Brain microvascular endothelial cell (primary cell): ENCODE results near the gene MED9.

Experiments
- DNase-seq: peaks from one replicate; pipeline ENCODE4 v3.0.0-alpha.2; 2020
- H3K27ac ChIP-seq: fragments of 250-450 bp; sonication (Bioruptor Pico); 2 replicates; pipeline ENCODE4 v1.5.1; 2020; ENCODE audit warnings: mild to moderate bottlenecking, moderate library complexity
- H3K27me3 ChIP-seq: fragments of 250-450 bp; sonication (Bioruptor Pico); replicated peaks from 2 replicates; pipeline ENCODE4 v1.5.1; 2020; ENCODE audit warnings: mild to moderate bottlenecking
- H3K36me3 ChIP-seq: fragments of 250-450 bp; sonication (Bioruptor Pico); replicated peaks from 2 replicates; pipeline ENCODE4 v1.5.1; 2020; ENCODE audit warnings: mild to moderate bottlenecking
- H3K4me3 ChIP-seq: 2 replicates; pipeline ENCODE4 v1.5.1; 2011; ENCODE audit warnings: low read depth, mild to moderate bottlenecking, control low read depth, low read length, moderate library complexity
- in situ Hi-C: cut with HindIII; loops from 2 replicates; pipeline ENCODE4 v1.10.0; 2017; ENCODE audit warnings: low sequenced_read_pairs, low pct_ligation_motif_present
- TF ChIP-seq, protein P1 (sequence below): IDR thresholded peaks from 2 replicates; pipeline ENCODE4 v1.5.1; 2011; ENCODE audit warnings: low read depth, mild to moderate bottlenecking, moderate library complexity, low read length, control low read depth, inconsistent platforms; ENCODE audit errors: missing control alignments

MED9 gene

DNA sequence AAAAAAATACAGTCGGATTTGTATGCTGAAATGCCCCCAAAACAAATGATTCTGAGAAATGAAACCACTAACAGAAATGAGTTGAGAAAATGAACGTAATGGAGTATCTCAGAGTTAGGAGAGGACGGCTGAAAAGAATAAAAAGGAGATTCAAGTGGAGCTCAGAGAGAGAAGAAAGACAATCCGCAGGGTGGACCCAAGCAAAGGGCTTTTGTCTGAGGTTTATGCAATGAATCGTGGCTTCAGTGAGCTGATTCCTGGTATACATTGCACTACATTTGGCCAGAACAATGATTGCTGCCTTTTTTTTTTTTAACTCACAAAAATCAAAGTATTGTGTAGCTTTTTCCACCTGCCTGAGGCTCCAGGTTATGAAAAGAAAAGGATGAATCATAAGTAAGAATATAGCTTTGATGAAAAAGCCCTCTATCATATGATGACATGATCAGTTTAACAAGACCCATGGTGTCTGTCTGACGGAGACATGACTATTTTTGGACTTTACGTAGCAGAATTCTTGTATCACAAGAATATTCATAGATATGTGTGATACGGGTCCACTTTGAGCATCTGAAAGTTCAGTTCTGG, 4.4 kb upstream of the MED9 start:
- Histone ChIP-seq H3K27me3 (peaks cover 5% of the 10 kb centered on the region), H3K4me3 (no peak overlapping the region), H3K36me3 (no peaks in the 10 kb centered on the region), H3K27ac (no peak overlapping the region)
- no peak for DNase-seq
- TF ChIP-seq, protein P1, sequence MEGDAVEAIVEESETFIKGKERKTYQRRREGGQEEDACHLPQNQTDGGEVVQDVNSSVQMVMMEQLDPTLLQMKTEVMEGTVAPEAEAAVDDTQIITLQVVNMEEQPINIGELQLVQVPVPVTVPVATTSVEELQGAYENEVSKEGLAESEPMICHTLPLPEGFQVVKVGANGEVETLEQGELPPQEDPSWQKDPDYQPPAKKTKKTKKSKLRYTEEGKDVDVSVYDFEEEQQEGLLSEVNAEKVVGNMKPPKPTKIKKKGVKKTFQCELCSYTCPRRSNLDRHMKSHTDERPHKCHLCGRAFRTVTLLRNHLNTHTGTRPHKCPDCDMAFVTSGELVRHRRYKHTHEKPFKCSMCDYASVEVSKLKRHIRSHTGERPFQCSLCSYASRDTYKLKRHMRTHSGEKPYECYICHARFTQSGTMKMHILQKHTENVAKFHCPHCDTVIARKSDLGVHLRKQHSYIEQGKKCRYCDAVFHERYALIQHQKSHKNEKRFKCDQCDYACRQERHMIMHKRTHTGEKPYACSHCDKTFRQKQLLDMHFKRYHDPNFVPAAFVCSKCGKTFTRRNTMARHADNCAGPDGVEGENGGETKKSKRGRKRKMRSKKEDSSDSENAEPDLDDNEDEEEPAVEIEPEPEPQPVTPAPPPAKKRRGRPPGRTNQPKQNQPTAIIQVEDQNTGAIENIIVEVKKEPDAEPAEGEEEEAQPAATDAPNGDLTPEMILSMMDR = no peak
- in situ Hi-C loops = no loop called here

DNA sequence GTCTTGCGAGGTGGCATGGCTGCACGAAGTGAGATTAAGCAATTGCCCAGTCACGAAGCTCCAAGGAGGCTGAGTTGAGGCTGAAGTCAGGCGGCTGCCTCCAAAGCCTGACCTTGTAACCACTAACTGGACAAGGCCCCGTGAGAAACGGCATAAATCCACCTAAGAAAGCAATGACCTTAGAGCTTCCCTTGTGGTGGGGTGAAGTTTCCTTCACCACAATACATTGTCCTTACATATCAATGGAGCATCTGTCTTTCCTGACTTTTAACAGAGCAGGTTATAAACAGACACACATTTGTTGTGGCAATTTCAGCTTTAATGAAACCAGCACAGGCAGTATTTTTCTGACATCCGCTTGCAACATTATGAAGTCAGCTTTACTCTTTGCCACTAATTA, 2.5 kb upstream of the MED9 start:
- DNase-seq = no peak
- Histone ChIP-seq H3K36me3 (no peaks in the 10 kb centered on the region), H3K4me3 (no peak overlapping the region), H3K27ac (no peak overlapping the region), H3K27me3 (peaks cover 5% of the 10 kb centered on the region)
- TF ChIP-seq, protein P1 = no peak
- in situ Hi-C loops = no loop called here

DNA sequence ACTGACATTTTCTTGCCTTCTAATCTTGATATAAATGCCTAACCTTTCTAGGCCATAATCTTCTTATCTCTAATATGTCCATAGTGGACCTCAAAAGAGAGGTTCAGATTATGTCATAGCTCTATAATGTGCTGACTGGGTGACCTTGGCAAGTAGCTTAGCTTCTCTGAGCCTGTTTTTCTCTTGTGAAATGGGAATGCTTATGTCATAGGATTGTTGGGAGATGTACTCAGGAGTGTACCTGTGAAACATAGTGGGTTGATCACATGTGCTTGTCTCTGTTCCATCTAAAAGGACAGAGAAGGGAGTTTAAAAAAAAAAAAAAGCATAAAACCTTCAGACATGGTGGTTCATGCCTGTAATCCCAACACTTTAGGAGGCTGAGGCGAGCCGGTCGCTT, 2.4 kb downstream of the MED9 start:
- H3K36me3 ChIP-seq = no peaks in the 10 kb centered on the region
- H3K27ac ChIP-seq = no peak overlapping the region
- in situ Hi-C loops = no loop called here
- DNase-seq = no peak
- H3K4me3 ChIP-seq = no peak overlapping the region
- H3K27me3 ChIP-seq = no peaks in the 10 kb centered on the region
- TF ChIP-seq, protein P1 = no peak

DNA sequence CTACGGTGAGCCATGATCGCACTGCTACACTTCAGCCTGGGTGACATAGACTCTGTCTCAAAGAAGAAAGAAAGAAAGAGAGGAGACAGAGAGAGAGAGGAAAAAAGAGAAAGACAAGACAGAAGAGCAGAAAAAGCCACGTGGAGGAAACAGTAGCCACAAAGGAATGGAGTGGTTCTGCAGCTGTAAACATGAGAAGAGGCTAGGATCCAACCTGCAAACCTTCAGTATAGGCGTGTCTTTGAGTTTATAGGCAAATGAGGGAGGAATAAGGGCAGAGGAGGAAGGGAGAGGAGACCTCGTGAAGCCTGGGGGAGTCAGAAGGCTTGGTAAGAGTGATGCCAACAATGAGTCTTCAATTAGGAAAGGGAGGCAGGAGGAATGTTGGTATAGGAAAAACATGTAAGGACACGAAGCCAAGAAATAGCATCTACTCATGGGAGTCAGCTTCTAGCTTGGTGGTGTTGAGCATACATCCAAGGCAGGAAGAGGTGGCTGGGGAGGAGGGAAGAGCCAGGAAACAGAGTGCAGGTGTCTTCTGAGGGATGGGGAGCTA, 3.9 kb downstream of the MED9 start:
- TF ChIP-seq, protein P1 = no peak
- in situ Hi-C loops = no loop called here
- H3K27me3 ChIP-seq = no peaks in the 10 kb centered on the region
- no peak for DNase-seq
- no peak overlapping the region for H3K4me3 ChIP-seq
- H3K36me3 ChIP-seq = no peaks in the 10 kb centered on the region
- H3K27ac ChIP-seq = no peak overlapping the region

DNA sequence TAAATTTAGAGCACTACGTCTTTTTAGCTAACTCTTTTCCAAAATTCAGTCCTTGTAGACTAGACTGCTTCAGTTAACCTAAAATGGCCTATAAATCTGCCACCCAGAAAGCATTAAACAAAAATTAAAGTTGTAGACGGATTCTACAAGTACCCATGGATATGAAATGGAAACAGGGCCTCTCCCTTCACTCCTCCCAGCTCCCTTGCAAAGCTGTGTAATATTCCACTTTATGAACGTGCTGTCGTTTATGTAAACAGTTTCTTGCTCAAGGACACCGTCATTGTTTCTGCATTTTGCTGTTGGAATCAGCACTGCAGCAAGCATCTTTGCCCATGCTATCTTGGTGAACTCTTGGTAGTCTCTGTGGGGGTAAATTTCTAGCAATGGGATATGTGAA, 5.1 kb downstream of the MED9 start:
- no peaks in the 10 kb centered on the region for H3K27me3 ChIP-seq
- in situ Hi-C loops = no loop called here
- no peak overlapping the region for H3K4me3 ChIP-seq
- TF ChIP-seq, protein P1 = no peak
- H3K27ac ChIP-seq = no peak overlapping the region
- no peaks in the 10 kb centered on the region for H3K36me3 ChIP-seq
- DNase-seq = no peak

DNA sequence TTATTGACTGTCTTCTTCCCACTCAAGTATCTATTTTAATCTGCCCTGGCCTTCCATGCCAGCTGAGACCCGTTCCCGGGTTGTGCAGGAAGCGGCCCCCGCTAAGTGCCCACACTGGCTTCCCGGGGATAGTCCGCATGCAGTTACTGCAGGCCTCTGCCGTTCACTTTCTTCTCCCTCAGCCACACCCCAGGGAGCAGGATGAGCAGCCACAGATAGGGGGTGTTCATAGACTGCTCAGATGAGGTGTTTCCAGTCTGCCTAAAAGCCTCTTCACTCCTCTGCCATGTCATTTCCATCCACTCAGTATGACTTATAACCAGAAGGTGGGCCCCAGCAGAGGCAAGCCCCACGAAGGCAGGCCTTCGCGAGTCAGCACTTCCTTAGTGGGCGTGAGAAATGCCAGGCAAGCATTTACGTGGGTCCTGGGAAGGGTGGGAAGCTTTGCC, 7.7 kb downstream of the MED9 start:
- Histone ChIP-seq H3K36me3 (peaks cover 2% of the 10 kb centered on the region), H3K4me3 (no peak overlapping the region), H3K27me3 (no peaks in the 10 kb centered on the region), H3K27ac (no peak overlapping the region)
- TF ChIP-seq, protein P1 = no peak
- in situ Hi-C loops = no loop called here
- DNase-seq = no peak
